Body of pancreas (tissue), 4 donors: Measurements from ENCODE around the gene ADAM11. TPM values are rescaled to one million over a fixed set of nuclear protein-coding genes. Genes with fewer than 3 reads are reported as not detected.
"Not testable (repeated sequence)": the region's sequence is repeated elsewhere in the genome, so short reads cannot be mapped to it uniquely, and the experiment has no call there.

ENCODE experiments used
- ATAC-seq: fragments of 150-250 bp; one replicate; pipeline ENCODE4 v1.9.1; 2016
- DNase-seq, 4 donors: peaks; one replicate each; pipeline ENCODE4 v3.0.0-alpha.2; 2019
- H3K27ac ChIP-seq, 4 donors: fragments of 200-600 bp; sonication (generic); 1 replicate in 3 of 4; 2 replicates in 1 of 4; pipeline versions ENCODE4 v1.5.1 to v1.6.1; 2016 to 2019; ENCODE audit warnings: mild to moderate bottlenecking in 1 of 4, mixed read lengths in 1 of 4, moderate library complexity in 1 of 4
- H3K27me3 ChIP-seq, 2 donors: fragments of 200-600 bp; sonication (generic); one replicate each; pipeline ENCODE4 v1.6.0; 2016; ENCODE audit warnings: mild to moderate bottlenecking in 1 of 2
- H3K36me3 ChIP-seq, 2 donors: fragments of 200-600 bp; sonication (generic); replicated peaks in 1 of 2; 2 replicates each; pipeline ENCODE4 v1.5.1; 2016; ENCODE audit warnings: low read depth in 2 of 2; ENCODE audit not compliant: insufficient read depth in 1 of 2
- H3K4me1 ChIP-seq: fragments of 200-600 bp; sonication (generic); one replicate; pipeline ENCODE4 v1.6.0; 2016
- H3K4me3 ChIP-seq, 2 donors: fragments of 200-600 bp; sonication (generic); 1 replicate in 1 of 2; 2 replicates in 1 of 2; pipeline ENCODE4 v1.5.1; 2016 to 2019
- H3K9me3 ChIP-seq, 3 donors: fragments of 200-600 bp; sonication (generic); 1 replicate in 2 of 3; 2 replicates in 1 of 3; pipeline ENCODE4 v1.5.1; 2016
- POLR2A ChIP-seq, 3 donors: fragments of 450-650 bp; IDR thresholded peaks; one replicate each; pipeline ENCODE4 v1.6.1; 2016; ENCODE audit warnings: antibody characterized with exemption in 3 of 3, mild to moderate bottlenecking in 2 of 3
- WGBS, 2 donors: methylation state at CpG; one replicate each; pipeline ENCODE4 v1.1.5; 2017; 5-methylcytosine and 5-hydroxymethylcytosine counted together
- intact Hi-C: fragments of 100-400 bp; cut with DNase I; formaldehyde crosslinking; loops from one replicate; pipeline ENCODE4 v1.15.1; 2023
- total RNA-seq, 2 donors: library from RNA; depleted of rRNA; stranded (reverse); fragments of >200 nt; gene quantifications; one replicate each; pipeline ENCODE4 v1.1.0, GENCODE V29; 2016
- TF ChIP-seq, protein P1 (sequence below), 7 experiments: fragments of 450-650 bp in 4 of 7; fragments of 200-600 bp in 3 of 7; sonication (generic) in 3 of 7; IDR thresholded peaks; one replicate each; pipeline ENCODE4 v1.5.1; 2016 to 2019; ENCODE audit warnings: antibody characterized with exemption in 7 of 7

The ADAM11 gene
- total RNA-seq, 2 donors from 2014 or later: under 0.01 TPM

DNA sequence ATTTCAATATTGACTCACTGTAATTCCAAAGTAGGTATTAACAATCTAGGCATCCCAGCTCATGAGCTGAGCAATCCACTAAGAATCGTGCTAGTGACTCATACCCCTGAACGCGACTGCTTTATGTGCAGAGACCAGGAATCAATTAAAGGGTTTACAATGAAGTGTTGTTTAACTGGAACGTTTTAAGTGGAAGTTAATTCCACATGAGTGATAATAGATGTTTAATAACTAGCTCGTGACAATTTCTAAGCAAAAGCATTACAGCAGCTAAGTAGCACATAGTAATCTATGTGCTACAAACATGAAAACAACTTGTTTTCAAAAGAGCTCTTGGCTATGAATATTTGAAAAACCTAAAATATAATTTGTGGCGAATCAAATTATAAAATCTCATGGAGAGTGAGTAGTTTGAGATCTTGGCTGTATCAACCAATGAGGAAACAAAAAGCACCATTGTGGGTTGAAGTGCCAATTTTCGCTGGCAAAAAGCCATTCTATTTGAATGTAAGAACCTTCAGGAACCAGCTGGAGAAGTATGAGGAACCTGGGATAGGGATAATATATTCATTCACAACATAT is 61.9 kb downstream of the ADAM11 start:
- no peak overlapping the region for H3K27ac ChIP-seq
- intact Hi-C loops: no loop called here

DNA sequence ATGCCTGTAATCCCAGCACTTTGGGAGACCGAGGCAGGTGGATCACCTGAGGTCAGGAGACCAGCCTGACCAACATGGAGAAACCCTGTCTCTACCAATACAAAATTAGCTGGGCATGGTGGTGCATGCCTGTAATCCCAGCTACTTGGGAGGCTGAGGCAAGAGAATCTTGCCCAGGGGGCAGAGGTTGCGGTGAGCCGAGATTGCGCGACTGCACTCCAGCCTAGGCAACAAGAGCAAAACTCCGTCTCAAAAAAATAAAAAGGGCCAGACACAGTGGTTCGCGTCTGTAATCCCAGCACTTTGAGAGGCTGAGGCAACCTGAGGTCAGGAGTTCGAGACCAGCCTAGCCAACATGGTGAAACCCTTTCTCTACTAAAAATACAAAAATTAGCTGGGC is 66.4 kb downstream of the ADAM11 start:
- ATAC-seq, H3K36me3 ChIP-seq, DNase-seq, H3K27ac ChIP-seq, H3K4me3 ChIP-seq, H3K9me3 ChIP-seq, intact Hi-C loops: not testable (repeated sequence)
- Histone ChIP-seq H3K4me1 (peaks cover 12% of the 10 kb centered on the region), H3K27me3 (peaks cover 0 to 30% of the 10 kb centered on the region in 2 donors)
- 83 to 89% methylated on average over 9 of the region's 9 CpGs for WGBS, 2 donors

More for the DNA sequence above, 61.9 kb downstream of the ADAM11 start:
- Histone ChIP-seq H3K4me3 (no peak overlapping the region), H3K27me3 (peaks cover 0 to 5% of the 10 kb centered on the region in 2 donors), H3K4me1 (no peaks in the 10 kb centered on the region), H3K9me3 (no peaks in the 10 kb centered on the region), H3K36me3 (no peaks in the 10 kb centered on the region)
- TF ChIP-seq POLR2A (IDR thresholded peaks at IDR 0.05): no peak
- TF ChIP-seq, protein P1, sequence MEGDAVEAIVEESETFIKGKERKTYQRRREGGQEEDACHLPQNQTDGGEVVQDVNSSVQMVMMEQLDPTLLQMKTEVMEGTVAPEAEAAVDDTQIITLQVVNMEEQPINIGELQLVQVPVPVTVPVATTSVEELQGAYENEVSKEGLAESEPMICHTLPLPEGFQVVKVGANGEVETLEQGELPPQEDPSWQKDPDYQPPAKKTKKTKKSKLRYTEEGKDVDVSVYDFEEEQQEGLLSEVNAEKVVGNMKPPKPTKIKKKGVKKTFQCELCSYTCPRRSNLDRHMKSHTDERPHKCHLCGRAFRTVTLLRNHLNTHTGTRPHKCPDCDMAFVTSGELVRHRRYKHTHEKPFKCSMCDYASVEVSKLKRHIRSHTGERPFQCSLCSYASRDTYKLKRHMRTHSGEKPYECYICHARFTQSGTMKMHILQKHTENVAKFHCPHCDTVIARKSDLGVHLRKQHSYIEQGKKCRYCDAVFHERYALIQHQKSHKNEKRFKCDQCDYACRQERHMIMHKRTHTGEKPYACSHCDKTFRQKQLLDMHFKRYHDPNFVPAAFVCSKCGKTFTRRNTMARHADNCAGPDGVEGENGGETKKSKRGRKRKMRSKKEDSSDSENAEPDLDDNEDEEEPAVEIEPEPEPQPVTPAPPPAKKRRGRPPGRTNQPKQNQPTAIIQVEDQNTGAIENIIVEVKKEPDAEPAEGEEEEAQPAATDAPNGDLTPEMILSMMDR (IDR thresholded peaks at IDR 0.05): no peak
- DNase-seq (no peak), ATAC-seq (no peak)
- 19 to 21% methylated on average over 7 of the region's 7 CpGs for WGBS, 2 donors

DNA sequence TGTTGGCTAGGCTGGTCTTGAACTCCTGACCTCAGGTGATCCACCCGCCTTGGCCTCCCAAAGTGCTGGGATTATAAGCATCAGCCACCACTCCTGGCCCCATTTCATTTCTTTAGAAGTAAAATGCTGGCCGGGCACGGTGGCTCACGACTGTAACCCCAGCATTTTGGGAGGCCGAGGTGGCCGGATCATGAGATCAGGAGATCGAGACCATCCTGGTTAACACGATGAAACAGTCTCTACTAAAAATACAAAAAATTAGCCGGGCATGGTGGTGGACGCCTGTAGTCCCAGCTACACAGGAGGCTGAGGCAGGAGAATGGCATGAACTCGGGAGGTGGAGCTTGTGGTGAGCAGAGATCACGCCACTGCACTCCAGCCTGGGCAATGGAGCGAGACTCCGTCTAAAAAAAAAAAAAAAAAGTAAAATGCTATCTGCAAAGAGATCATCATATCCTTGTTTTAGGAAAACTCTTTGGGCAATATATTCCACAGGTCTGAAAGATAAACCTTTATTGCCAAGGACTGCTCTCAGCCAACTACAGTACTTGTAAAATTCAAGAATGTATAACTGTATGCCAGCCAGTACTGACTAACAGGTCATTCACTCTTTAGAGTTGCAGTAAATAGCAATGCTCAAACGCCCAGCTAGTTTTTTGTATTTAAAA is 67.5 kb downstream of the ADAM11 start:
- WGBS, 2 donors: 76 to 78% methylated on average over 15 of the region's 15 CpGs
- H3K9me3 ChIP-seq: no peaks in the 10 kb centered on the region
- no peak overlapping the region for H3K27ac ChIP-seq
- H3K4me1 ChIP-seq: peaks cover 16% of the 10 kb centered on the region
- DNase-seq (no peak), ATAC-seq (no peak)
- H3K36me3 ChIP-seq: no peaks in the 10 kb centered on the region
- H3K27me3 ChIP-seq: peaks cover 0 to 34% of the 10 kb centered on the region in 2 donors
- H3K4me3 ChIP-seq: no peak overlapping the region
- intact Hi-C loops: no loop called here
- TF ChIP-seq, protein P1 (IDR thresholded peaks at IDR 0.05): no peak

DNA sequence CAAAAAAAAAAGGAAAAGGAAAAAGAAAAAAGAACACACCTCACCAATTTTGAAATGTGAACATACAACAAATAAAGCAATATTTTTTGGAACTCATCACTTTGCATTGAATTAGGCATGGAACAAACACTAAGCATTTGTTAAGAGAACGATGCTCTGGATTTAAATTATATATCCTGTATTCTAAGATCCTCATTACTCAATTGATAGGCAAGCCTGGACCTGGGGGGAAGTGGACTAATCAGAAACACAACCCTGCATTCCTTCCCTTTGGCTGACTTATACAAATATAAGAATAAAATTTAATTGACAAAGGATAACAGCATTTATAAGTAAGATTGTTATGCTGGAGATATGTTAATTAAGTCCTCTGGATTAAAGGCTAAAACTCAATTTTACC is 69.1 kb downstream of the ADAM11 start:
- WGBS, 2 donors: 54 to 55% methylated on average over 1 of the region's 1 CpG
- intact Hi-C loops: no loop called here
- H3K9me3 ChIP-seq: no peaks in the 10 kb centered on the region
- TF ChIP-seq POLR2A (IDR thresholded peaks at IDR 0.05): no peak
- TF ChIP-seq, protein P1 (IDR thresholded peaks at IDR 0.05): no peak
- H3K4me3 ChIP-seq: no peak overlapping the region
- H3K27me3 ChIP-seq: peaks cover 0 to 34% of the 10 kb centered on the region in 2 donors
- no peak overlapping the region for H3K27ac ChIP-seq
- no peaks in the 10 kb centered on the region for H3K36me3 ChIP-seq
- DNase-seq: no peak
- peaks cover 16% of the 10 kb centered on the region for H3K4me1 ChIP-seq
- no peak for ATAC-seq

DNA sequence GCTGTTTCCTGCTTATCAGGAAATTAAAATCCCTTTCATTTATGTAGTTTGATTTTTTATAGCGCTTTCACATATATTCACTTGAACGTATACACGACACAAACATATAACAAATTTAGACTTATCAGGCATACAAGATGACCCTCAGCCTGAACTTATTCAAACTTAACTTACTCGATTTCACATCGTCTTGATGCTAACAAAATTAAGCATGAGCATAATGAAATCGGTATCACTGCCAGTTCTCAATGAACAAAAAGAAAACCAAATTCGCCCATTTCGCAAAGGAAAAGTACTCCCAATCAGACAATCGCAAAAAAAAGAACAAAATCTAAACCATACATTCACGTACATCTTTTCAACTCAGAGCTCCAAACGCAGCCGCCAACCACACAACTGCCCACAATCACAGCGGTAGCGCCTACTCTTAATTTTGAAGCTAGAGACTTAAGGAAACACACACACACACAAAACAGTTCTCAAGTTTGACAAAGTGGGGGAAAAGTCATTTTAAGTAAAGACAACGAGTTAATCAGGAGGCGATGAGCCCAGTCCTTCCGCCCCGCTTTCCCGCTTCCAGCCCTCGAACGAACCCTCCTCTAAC is 70.2 kb downstream of the ADAM11 start:
- DNase-seq (no peak), ATAC-seq (no peak)
- H3K36me3 ChIP-seq: no peaks in the 10 kb centered on the region
- H3K4me1 ChIP-seq: peaks cover 16% of the 10 kb centered on the region
- H3K4me3 ChIP-seq: peak overlapping the region in 1 of 2 donors; percentile 10
- WGBS, 2 donors: 10 to 18% methylated on average over 21 of the region's 21 CpGs
- no peak for TF ChIP-seq POLR2A (IDR thresholded peaks at IDR 0.05)
- TF ChIP-seq, protein P1 (IDR thresholded peaks at IDR 0.05): no peak
- no peak overlapping the region for H3K27ac ChIP-seq
- H3K27me3 ChIP-seq: peaks cover 0 to 34% of the 10 kb centered on the region in 2 donors
- intact Hi-C loops: no loop called here
- no peaks in the 10 kb centered on the region for H3K9me3 ChIP-seq
